ENCODE measurements around the gene ADCY3. TPM values are rescaled to one million over a fixed set of nuclear protein-coding genes. Genes with fewer than 3 reads are reported as not detected.

ADCY3 gene
- total and polyA plus RNA-seq, 2 of the 13 experiments (the other 11 are each of a cell fraction or from before 2014, with no cell fraction given) = 0.11 to 0.61 TPM

- TF ChIP-seq ZNF691 (CRISPR knock-in tag; IDR thresholded peaks at IDR 0.05; ENCODE audit: borderline replicate concordance, low read depth) (peak; percentile 86; the same call in 1 of the 2 replicates), TBL1XR1 (IDR thresholded peaks at IDR 0.05; ENCODE audit: borderline replicate concordance, low read length, partially characterized antibody) (no peak), GPBP1L1 (CRISPR knock-in tag; IDR thresholded peaks at IDR 0.05) (no peak), ZNF563 (CRISPR knock-in tag; IDR thresholded peaks at IDR 0.05) (peak; percentile 22; the same call in 1 of the 2 replicates), ZBTB2 (CRISPR knock-in tag; IDR thresholded peaks at IDR 0.05; ENCODE audit: low read depth) (no peak), SYNCRIP (IDR thresholded peaks at IDR 0.05; ENCODE audit: insufficient read depth, low read depth, low read length) (no peak), ZNF883 (CRISPR knock-in tag; IDR thresholded peaks at IDR 0.05; ENCODE audit: not compliant biosample characterization) (no peak), ZNF446 (CRISPR knock-in tag; IDR thresholded peaks at IDR 0.05) (0 out of 2 replicates have a peak, but pooled peaks have one; percentile 20), RELA (CRISPR knock-in tag; IDR thresholded peaks at IDR 0.05) (peak; percentile 64; the same call in 1 of the 2 replicates), ZC3H4 (CRISPR knock-in tag; IDR thresholded peaks at IDR 0.05; ENCODE audit: borderline replicate concordance) (no peak), XBP1 (CRISPR knock-in tag; IDR thresholded peaks at IDR 0.05) (no peak), BCL6 (CRISPR knock-in tag; IDR thresholded peaks at IDR 0.05) (no peak), AKNA (CRISPR knock-in tag; IDR thresholded peaks at IDR 0.05; ENCODE audit: borderline replicate concordance) (no peak), MTA1 (CRISPR knock-in tag; IDR thresholded peaks at IDR 0.05; ENCODE audit: borderline replicate concordance) (0 out of 2 replicates have a peak, but pooled peaks have one; percentile 62), RFX1 (IDR thresholded peaks at IDR 0.05) (no peak)
- TF ChIP-seq, protein P1, sequence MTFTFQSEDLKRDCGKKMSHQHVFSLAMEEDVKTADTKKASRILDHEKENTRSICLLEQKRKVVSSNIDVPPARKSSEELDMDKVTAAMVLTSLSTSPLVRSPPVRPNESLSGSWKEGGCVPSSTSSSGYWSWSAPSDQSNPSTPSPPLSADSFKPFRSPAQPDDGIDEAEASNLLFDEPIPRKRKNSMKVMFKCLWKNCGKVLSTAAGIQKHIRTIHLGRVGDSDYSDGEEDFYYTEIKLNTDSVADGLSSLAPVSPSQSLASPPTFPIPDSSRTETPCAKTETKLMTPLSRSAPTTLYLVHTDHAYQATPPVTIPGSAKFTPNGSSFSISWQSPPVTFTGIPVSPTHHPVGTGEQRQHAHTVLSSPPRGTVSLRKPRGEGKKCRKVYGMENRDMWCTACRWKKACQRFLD (CRISPR knock-in tag; IDR thresholded peaks at IDR 0.05; ENCODE audit: borderline replicate concordance) = 0 out of 2 replicates have a peak, but pooled peaks have one; percentile 50
- TF ChIP-seq, protein P2, sequence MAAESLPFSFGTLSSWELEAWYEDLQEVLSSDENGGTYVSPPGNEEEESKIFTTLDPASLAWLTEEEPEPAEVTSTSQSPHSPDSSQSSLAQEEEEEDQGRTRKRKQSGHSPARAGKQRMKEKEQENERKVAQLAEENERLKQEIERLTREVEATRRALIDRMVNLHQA (CRISPR knock-in tag; IDR thresholded peaks at IDR 0.05) = no peak
These were observed 92.5 kb downstream of the ADCY3 start (continued) for GRCh38 chr2:24827321-24828237.

Measured in HepG2 (cell line).